Stimulated activated CD4-positive, alpha-beta T cell treated with anti-CD3 and anti-CD28 coated beads, Interleukin-12 subunit alpha, Interleukin-12 subunit beta, amount 100 ng/mL, for 24 hours (primary cell): ENCODE results near the gene FBLN2.

Experiments
- DNase-seq, 2 experiments: peaks; one replicate each; pipeline ENCODE4 v3.0.0-alpha.2; 2020; ENCODE audit warnings: low read depth in 2 of 2

The FBLN2 gene

GRCh38 chr3:13648060-13649001, 99.4 kb downstream of the FBLN2 start:
- DNase-seq: peak; percentile 61 to 78

GRCh38 chr3:13650210-13651056, 101.5 kb downstream of the FBLN2 start:
- DNase-seq: peak; percentile 58 to 71

DNA sequence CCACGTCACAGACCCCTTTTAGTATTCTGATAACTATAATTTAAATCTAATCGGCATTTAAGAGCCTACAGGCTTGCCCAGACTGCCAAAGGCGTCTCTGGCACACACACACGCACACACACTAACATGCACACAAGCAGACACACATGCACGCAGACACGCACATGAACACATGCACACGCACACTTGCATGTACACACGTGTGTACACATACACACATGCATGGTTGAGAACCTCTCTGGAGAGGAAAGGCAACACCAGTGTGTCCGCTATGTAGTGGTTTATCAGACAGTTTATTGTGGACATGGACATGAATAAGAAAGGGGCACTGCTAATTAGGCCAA, 102.1 kb downstream of the FBLN2 start:
- DNase-seq: no peak

- DNase-seq: no peak
These were observed 103.0 kb downstream of the FBLN2 start for GRCh38 chr3:13651775-13652428.

GRCh38 chr3:13652728-13653127, 103.8 kb downstream of the FBLN2 start:
- DNase-seq: no peak

- DNase-seq: no peak
These were observed 104.8 kb downstream of the FBLN2 start for GRCh38 chr3:13653631-13654279.

GRCh38 chr3:13654330-13655060, 105.6 kb downstream of the FBLN2 start:
- DNase-seq: no peak

GRCh38 chr3:13655061-13655913, 106.4 kb downstream of the FBLN2 start:
- no peak for DNase-seq

- DNase-seq: no peak
These were observed 107.8 kb downstream of the FBLN2 start for GRCh38 chr3:13656584-13657301.

DNA sequence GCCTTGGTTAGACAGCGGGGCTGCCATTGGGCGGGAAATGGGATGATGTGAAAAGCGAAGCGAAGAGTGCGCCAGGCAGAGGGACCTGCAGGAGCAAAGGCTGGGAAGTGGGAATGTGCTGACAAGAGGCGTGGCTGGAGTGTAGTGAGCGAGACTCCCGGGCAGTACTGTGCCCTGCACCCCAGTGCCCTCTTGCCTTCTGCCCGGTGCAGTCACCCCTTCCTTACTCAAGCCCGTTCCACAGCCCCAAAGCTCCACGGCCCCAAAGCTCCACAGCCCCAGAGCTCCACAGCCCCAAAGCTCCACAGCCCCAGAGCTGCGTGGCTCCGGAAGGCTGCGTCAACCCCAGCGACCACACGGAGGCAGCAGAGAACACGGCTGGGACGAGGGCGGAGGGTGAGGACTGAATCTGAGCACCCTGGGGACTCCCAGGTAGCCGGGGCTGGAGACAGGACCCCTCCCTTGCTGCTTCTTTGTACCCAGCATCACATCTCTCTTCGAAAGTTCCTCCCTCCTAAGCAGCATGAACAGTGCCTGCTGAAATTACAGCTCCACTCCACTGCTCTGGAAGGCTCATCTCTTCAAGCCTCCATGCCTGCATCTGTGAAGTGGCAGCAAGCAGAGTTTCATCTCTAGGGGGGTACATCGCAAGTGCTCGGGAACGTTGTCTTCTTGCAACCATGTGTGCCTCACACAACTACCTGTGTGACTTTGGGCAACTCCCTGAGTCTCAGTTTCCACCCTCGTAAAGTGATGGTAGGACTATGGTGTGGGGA, 108.9 kb downstream of the FBLN2 start:
- DNase-seq: peak; percentile 43 to 57

DNA sequence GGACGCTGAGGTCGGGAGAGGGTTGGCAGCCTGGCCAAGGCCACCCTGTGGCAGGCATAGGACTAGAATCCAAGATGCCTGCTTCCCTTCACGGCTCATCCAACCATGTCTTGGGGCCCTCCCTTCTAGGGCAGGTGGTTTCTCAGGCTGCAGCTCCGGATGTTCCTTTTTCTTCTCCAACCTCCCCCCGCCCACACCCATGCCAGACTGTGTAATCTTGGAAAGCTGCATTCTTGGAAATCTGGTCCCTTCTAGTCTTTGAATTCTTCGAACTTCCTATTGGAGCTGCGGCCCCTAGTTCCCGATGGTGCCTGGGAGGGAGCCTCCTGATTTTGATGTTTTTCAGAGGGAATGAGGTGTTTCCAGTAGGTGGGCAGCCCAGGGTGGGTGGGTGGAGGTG, 109.8 kb downstream of the FBLN2 start:
- no peak for DNase-seq

DNA sequence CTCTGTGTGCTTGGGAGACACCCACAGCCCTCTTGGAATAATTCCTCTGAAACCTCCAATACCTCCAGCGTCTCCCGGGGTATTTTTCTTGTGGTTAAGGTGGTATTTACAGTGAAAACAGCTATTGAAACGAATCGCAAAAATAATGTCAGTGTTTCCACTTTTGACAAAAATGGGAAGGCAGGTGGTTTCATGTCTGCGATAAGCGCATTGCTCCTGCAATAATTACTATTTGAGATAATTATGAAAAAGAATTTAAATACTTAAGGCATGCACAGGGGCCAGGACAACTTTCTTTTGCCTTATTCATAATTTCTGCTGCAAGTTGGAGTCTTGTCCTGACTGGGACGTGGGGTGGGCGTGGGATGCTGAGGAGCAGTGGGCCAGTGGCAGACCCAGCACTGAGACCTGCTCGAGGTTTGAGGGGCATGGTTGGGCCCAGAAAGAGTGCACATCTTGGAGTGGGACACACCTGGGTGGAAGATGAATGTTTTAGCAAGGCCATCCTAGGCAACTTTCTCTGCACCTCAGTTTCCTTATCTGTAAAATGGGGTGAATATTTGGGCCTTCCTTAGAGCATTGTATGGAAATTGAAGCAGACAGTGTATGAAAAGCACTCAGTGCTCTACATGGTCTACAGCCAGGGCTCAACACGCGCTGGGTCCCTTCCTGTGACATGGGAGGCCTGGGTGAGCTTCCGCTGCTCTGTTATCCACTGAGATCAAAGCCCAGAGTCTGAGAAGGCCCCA, 110.5 kb downstream of the FBLN2 start:
- DNase-seq: no peak

GRCh38 chr3:13660042-13660874, 111.3 kb downstream of the FBLN2 start:
- no peak for DNase-seq

DNA sequence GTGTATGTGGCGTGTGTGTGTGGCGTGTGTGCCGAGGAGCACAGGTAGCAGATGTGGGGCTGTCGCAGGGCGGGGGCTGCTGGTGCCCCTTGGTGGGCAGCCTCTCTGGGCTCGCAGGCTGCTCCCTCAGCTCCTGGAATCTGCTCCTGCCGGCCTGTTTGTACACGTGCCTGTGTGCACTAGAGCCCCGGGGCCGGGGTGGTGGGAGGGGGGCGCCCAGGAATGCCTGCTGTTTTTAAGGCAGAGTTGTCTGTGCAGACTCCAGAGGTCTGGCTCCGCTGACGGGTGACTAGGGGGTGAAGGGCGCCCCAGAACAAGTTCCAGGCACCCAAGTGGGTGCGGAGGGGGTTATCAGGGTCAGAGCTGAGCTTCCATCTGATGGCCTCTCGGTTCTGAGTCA, 112.2 kb downstream of the FBLN2 start:
- DNase-seq: no peak

- DNase-seq: no peak
These were observed 113.4 kb downstream of the FBLN2 start for GRCh38 chr3:13662238-13662847.

- no peak for DNase-seq
These were observed 115.0 kb downstream of the FBLN2 start for GRCh38 chr3:13663781-13664535.
